Neuronal stem cell (in vitro differentiated cells): ENCODE results near the gene SHH.

ENCODE experiments used
- DNase-seq: peaks from one replicate; pipeline ENCODE4 v3.0.0-alpha.2; 2013; ENCODE audit warnings: low spot score
- H2AFZ ChIP-seq: one replicate; pipeline ENCODE4 v1.6.1; 2013; ENCODE audit warnings: mild to moderate bottlenecking, low read length, inconsistent platforms
- H2AK5ac ChIP-seq: 2 replicates; pipeline ENCODE4 v1.6.1; 2013; ENCODE audit warnings: low read depth, mild to moderate bottlenecking, inconsistent platforms, low read length, moderate library complexity, mixed read lengths
- H2BK120ac ChIP-seq: 2 replicates; pipeline ENCODE4 v1.6.1; 2013; ENCODE audit warnings: low read depth, mild to moderate bottlenecking, inconsistent platforms, low read length, moderate library complexity, mixed read lengths
- H2BK12ac ChIP-seq: one replicate; pipeline ENCODE4 v1.6.1; 2013; ENCODE audit warnings: low read length, inconsistent platforms
- H2BK15ac ChIP-seq: 2 replicates; pipeline ENCODE4 v1.6.1; 2013; ENCODE audit warnings: mild to moderate bottlenecking, low read length, inconsistent platforms, mixed read lengths
- H2BK5ac ChIP-seq: one replicate; pipeline ENCODE4 v1.6.1; 2013; ENCODE audit warnings: inconsistent platforms, mild to moderate bottlenecking, low read length, moderate library complexity
- H3K14ac ChIP-seq: one replicate; pipeline ENCODE4 v1.6.1; 2013; ENCODE audit warnings: low read length, inconsistent platforms
- H3K18ac ChIP-seq: 2 replicates; pipeline ENCODE4 v1.6.1; 2013; ENCODE audit warnings: low read length, inconsistent platforms
- H3K23ac ChIP-seq: 2 replicates; pipeline ENCODE4 v1.6.1; 2013; ENCODE audit warnings: low read depth, mild to moderate bottlenecking, mixed read lengths, low read length, inconsistent platforms; ENCODE audit not compliant: poor library complexity
- H3K27ac ChIP-seq: replicated peaks from 3 replicates; pipeline ENCODE4 v1.5.1; 2013; ENCODE audit warnings: low read length, inconsistent platforms
- H3K27me3 ChIP-seq, 3 experiments: 2 replicates each; pipeline ENCODE4 v1.6.1; 2013; ENCODE audit warnings: low read length in 3 of 3, mild to moderate bottlenecking in 2 of 3, inconsistent platforms in 1 of 3, low read depth in 1 of 3, mixed read lengths in 1 of 3, moderate library complexity in 1 of 3; ENCODE audit not compliant: control insufficient read depth in 3 of 3, insufficient read depth in 3 of 3
- H3K36me3 ChIP-seq, 2 donors: replicated peaks in 1 of 2; 2 replicates each; pipeline ENCODE4 v1.6.1; 2013; ENCODE audit warnings: low read length in 2 of 2; ENCODE audit not compliant: control insufficient read depth in 2 of 2, insufficient read depth in 2 of 2
- H3K4ac ChIP-seq: 2 replicates; pipeline ENCODE4 v1.6.1; 2013; ENCODE audit warnings: inconsistent platforms, mild to moderate bottlenecking, low read length, moderate library complexity
- H3K4me1 ChIP-seq, 2 donors: 1 replicate in 1 of 2; 2 replicates in 1 of 2; pipeline ENCODE4 v1.6.1; 2013; ENCODE audit warnings: low read length in 2 of 2, low read depth in 1 of 2; ENCODE audit not compliant: control insufficient read depth in 2 of 2, insufficient read depth in 1 of 2
- H3K4me2 ChIP-seq: one replicate; pipeline ENCODE4 v1.6.1; 2013; ENCODE audit warnings: mild to moderate bottlenecking, low read length, inconsistent platforms; ENCODE audit not compliant: insufficient read depth, poor library complexity, severe bottlenecking
- H3K4me3 ChIP-seq, 2 donors: 2 replicates each; pipeline ENCODE4 v1.5.1; 2013; ENCODE audit warnings: low read length in 2 of 2, mild to moderate bottlenecking in 2 of 2, inconsistent platforms in 1 of 2, moderate library complexity in 1 of 2
- H3K79me1 ChIP-seq: one replicate; pipeline ENCODE4 v1.6.1; 2013; ENCODE audit warnings: low read depth, mild to moderate bottlenecking, inconsistent platforms, low read length, moderate library complexity
- H3K9ac ChIP-seq: one replicate; pipeline ENCODE4 v1.6.1; 2013; ENCODE audit warnings: mild to moderate bottlenecking, low read depth, low read length, inconsistent platforms; ENCODE audit not compliant: poor library complexity
- H3K9me3 ChIP-seq, 2 donors: replicated peaks in 1 of 2; 2 replicates each; pipeline versions ENCODE3 to v1.6.1; 2013; ENCODE audit warnings: low read length in 2 of 2, mild to moderate bottlenecking in 2 of 2, inconsistent platforms in 1 of 2, low read depth in 1 of 2, mixed read lengths in 1 of 2, moderate library complexity in 1 of 2; ENCODE audit not compliant: control insufficient read depth in 2 of 2, insufficient read depth in 1 of 2
- H4K8ac ChIP-seq: one replicate; pipeline ENCODE4 v1.6.1; 2013; ENCODE audit warnings: low read depth, mild to moderate bottlenecking, inconsistent platforms, low read length, moderate library complexity
- H4K91ac ChIP-seq: one replicate; pipeline ENCODE4 v1.6.1; 2013; ENCODE audit warnings: low read length, low read depth, mild to moderate bottlenecking, inconsistent platforms; ENCODE audit not compliant: poor library complexity
- WGBS, 2 donors: extraction: QIAGEN DNeasy Blood & Tissue Kit; methylation state at CpG; one replicate each; pipeline ENCODE4 v1.1.7; 2013; ENCODE audit warnings: missing lambda C conversion rate in 2 of 2, mixed read lengths in 1 of 2; ENCODE audit not compliant: insufficient read length in 2 of 2, insufficient replicate concordance in 1 of 2; ENCODE audit errors: extremely low coverage in 2 of 2; 5-methylcytosine and 5-hydroxymethylcytosine counted together

The SHH gene

GRCh38 chr7:155851892-155852291 lies 39.6 kb upstream of the SHH start:
- H2BK5ac ChIP-seq, result no peak overlapping the region
- no peaks in the 10 kb centered on the region for H3K79me1 ChIP-seq
- H2AK5ac ChIP-seq, result peak overlapping the region; percentile 66
- peak overlapping the region; percentile 51 for H2BK120ac ChIP-seq
- no peak overlapping the region for H4K91ac ChIP-seq
- H3K14ac ChIP-seq, result peak overlapping the region; percentile 91
- peak overlapping the region in 1 of 2 donors; percentile 9 for H3K4me3 ChIP-seq
- H3K27me3 ChIP-seq, result peaks cover 0 to 14% (median 2%) of the 10 kb centered on the region in 3 experiments
- WGBS, 2 donors, result no CpG with 5 or more reads among the region's 5 CpGs
- H2BK15ac ChIP-seq, result peak overlapping the region; percentile 84
- peak overlapping the region; percentile 34 for H3K9ac ChIP-seq
- no peak overlapping the region for H3K27ac ChIP-seq
- no peak overlapping the region for H2AFZ ChIP-seq
- H4K8ac ChIP-seq, result peak overlapping the region; percentile 74
- peak overlapping the region; percentile 16 for H2BK12ac ChIP-seq
- no peak overlapping the region for H3K4me2 ChIP-seq
- no peak for DNase-seq
- H3K4me1 ChIP-seq, result peaks cover 0 to 3% of the 10 kb centered on the region in 2 donors
- H3K9me3 ChIP-seq, result no peaks in the 10 kb centered on the region
- no peaks in the 10 kb centered on the region for H3K36me3 ChIP-seq
- peak overlapping the region; percentile 52 for H3K23ac ChIP-seq
- no peak overlapping the region for H3K4ac ChIP-seq
- peak overlapping the region; percentile 88 for H3K18ac ChIP-seq

- WGBS, 2 donors, result no CpG with 5 or more reads among the region's 22 CpGs
Measured at GRCh38 chr7:155850766-155851678, 38.8 kb upstream of the SHH start.

DNA sequence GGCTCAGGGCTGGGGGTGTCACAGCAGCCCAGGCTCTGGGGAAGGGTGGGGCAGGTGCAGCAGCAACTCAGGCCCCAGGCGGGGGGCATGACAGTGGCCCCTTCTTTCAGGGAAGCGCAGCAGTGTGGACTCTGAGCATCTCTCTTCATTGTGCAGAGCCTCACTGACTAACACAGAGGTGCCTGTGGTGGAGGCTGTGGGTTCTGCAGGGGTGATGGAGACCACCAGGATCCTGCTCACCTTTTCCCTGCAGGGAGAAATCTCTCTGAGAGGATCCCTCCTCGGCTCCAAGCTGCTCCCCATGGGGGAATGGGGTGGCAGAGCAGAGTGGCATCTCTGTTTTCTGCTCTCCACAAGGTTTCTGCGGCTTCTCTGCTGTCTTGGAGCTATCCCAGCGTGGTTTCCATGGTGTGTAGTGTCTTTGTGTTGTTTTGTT lies 37.8 kb upstream of the SHH start:
- Histone ChIP-seq H4K91ac (no peak overlapping the region), H3K36me3 (no peaks in the 10 kb centered on the region), H2BK120ac (no peak overlapping the region), H3K4me3 (no peak overlapping the region), H3K4me2 (no peak overlapping the region), H3K4ac (no peak overlapping the region), H2AK5ac (peak overlapping the region; percentile 32), H4K8ac (peak overlapping the region; percentile 50), H3K18ac (peak overlapping the region; percentile 61), H3K27ac (no peak overlapping the region), H3K4me1 (peaks cover 0 to 3% of the 10 kb centered on the region in 2 donors), H2BK5ac (no peak overlapping the region), H3K9me3 (no peaks in the 10 kb centered on the region), H3K27me3 (peaks cover 0 to 16% (median 2%) of the 10 kb centered on the region in 3 experiments), H3K14ac (no peak overlapping the region), H3K9ac (no peak overlapping the region), H2AFZ (no peak overlapping the region), H3K79me1 (no peaks in the 10 kb centered on the region), H2BK15ac (no peak overlapping the region), H3K23ac (no peak overlapping the region), H2BK12ac (no peak overlapping the region)
- WGBS, 2 donors, result no CpG with 5 or more reads among the region's 5 CpGs
- no peak for DNase-seq

More at GRCh38 chr7:155850766-155851678, 38.8 kb upstream of the SHH start:
- no peak overlapping the region for H3K18ac ChIP-seq
- no peaks in the 10 kb centered on the region for H3K36me3 ChIP-seq
- H2BK120ac ChIP-seq, result no peak overlapping the region
- no peak overlapping the region for H3K14ac ChIP-seq
- no peaks in the 10 kb centered on the region for H3K9me3 ChIP-seq
- H2AFZ ChIP-seq, result no peak overlapping the region
- H3K4me2 ChIP-seq, result no peak overlapping the region
- no peak for DNase-seq
- peaks cover 0 to 3% of the 10 kb centered on the region in 2 donors for H3K4me1 ChIP-seq
- H3K23ac ChIP-seq, result no peak overlapping the region
- no peak overlapping the region for H3K4me3 ChIP-seq
- H3K27ac ChIP-seq, result no peak overlapping the region
- no peak overlapping the region for H2BK5ac ChIP-seq
- no peak overlapping the region for H4K8ac ChIP-seq
- no peak overlapping the region for H2BK15ac ChIP-seq
- peaks cover 0 to 14% (median 2%) of the 10 kb centered on the region in 3 experiments for H3K27me3 ChIP-seq
- no peak overlapping the region for H2BK12ac ChIP-seq
- H4K91ac ChIP-seq, result no peak overlapping the region
- H3K9ac ChIP-seq, result no peak overlapping the region
- no peaks in the 10 kb centered on the region for H3K79me1 ChIP-seq
- H3K4ac ChIP-seq, result no peak overlapping the region
- no peak overlapping the region for H2AK5ac ChIP-seq
